GM18526 (cell line): Measurements from ENCODE around the gene RAB10.

Source experiments
- POLR2A ChIP-seq: IDR thresholded peaks from 3 replicates; pipeline ENCODE4 v1.6.1; 2011; ENCODE audit not compliant: insufficient read length; ENCODE audit errors: extremely low read depth

RAB10 gene

GRCh38 chr2:26164231-26164630, 130.3 kb downstream of the RAB10 start:
- TF ChIP-seq POLR2A: no peak

DNA sequence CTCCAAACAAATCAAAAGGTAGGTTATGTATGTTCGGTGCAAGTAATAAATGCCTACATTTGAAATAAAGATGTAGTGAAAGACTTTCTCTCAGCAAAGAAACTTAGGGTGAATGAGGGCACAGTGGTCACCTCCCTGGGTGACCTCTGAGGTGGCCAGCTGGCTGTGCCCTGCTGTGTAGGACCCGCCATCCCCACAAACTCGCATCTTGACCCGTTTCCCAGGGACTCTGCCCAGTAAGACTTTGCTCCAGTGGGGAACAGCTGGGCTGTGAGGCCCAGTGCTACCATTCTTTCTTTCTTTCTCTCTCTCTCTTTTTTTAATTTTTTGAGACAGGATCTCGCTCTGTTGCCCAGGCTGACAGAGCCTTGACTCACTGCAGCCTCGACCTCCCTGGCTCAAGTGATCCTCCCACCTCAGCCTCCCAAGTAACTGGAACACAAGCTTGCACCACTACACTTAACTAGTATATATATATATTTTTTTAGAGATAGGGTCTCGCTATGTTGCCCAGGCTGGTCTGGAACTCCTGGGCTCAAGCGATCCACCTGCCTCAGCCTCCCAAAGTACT, 130.8 kb downstream of the RAB10 start:
- TF ChIP-seq POLR2A: no peak

GRCh38 chr2:26165403-26165802, 131.5 kb downstream of the RAB10 start:
- TF ChIP-seq POLR2A: no peak

- no peak for TF ChIP-seq POLR2A
Measured at GRCh38 chr2:26168785-26169184, 134.9 kb downstream of the RAB10 start.

- no peak for TF ChIP-seq POLR2A
Measured at GRCh38 chr2:26169226-26169625, 135.3 kb downstream of the RAB10 start.

DNA sequence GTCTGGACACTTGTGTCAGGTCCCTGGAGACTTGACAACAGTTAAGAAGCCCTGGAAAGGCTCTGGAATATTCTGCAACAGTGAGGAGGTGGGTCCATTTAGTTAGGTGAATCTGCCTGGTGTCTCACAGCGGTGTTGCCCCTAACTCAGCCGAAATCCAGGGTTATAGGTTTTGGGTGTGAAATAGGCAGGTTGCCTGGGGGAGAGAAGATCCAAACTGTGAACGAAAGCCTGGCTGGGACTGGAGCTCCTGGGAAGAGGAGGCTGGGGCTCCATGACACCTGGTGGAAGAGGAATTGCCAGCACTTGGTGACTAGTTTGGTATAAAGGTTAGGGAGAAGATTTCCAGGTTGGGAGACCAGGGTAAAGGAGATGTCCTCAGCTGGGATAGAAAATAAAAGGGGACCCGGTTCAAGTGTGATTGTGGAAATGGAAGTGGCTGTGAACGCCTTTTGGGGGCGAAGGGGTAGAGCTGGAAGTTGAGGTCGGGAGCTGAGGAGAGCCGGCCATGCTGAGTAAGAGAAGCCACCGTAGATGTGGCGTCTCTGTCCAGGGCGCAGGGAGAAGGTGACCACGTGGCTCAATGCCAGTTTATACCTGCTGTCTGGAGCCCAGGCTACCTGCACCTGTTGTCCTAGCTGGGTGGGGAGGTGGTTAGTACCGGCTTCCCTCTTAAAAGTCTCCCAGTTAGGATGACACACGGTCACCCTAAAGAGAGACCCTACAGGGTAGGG, 136.0 kb downstream of the RAB10 start:
- no peak for TF ChIP-seq POLR2A

GRCh38 chr2:26170795-26171194, 136.9 kb downstream of the RAB10 start:
- TF ChIP-seq POLR2A: no peak

GRCh38 chr2:26172189-26172870, 138.4 kb downstream of the RAB10 start:
- no peak for TF ChIP-seq POLR2A

DNA sequence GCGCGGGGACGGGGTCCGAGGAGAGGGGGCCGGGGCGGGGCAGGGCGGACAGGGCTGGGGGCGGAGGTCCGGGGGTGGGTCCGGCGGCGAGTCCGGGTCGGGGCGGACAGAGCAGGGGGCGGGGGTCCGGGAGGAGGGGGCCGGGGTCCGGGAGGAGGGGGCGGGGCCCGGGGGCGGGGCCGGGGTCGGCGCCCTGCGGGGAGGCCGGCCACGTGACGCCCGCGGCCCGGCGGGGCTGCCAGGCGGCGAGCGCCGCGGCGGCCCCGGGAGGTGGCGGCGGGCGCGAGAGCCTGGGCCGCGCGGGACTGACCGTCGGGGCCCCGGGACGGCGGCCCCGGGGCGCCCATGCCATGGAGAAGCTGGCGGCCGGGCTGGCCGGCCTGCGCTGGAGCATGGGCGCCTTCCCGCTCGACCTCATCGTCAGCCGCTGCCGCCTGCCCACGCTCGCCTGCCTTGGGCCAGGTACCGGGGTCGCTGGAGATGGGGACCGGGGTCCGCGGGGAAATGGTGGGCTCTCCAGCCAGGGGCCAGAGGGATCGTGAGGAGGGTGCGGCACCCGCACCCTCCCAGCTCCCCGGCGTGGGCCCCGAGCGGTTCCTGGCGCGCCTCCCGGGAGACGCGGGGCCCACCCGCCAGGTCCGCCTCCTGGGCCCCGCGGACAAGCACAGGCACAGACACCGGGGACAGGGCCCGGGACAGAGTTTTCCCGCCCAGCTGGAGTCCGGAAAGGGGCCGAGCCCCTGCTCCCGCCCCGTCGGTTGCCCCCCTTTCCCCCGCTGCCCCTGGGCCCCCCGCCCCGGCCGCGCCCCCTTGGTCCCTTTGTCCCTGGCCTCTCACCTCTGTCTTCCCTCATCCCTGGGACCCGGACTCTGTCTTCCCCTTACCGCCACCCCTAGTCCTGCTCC, 139.2 kb downstream of the RAB10 start, which contains the start of gene GAREM2:
GAREM2 (plus strand) TSS at position 218 of the 905 bp plus-strand sequence; CDS start at position 351, 133 bp downstream.
- no peak for TF ChIP-seq POLR2A

DNA sequence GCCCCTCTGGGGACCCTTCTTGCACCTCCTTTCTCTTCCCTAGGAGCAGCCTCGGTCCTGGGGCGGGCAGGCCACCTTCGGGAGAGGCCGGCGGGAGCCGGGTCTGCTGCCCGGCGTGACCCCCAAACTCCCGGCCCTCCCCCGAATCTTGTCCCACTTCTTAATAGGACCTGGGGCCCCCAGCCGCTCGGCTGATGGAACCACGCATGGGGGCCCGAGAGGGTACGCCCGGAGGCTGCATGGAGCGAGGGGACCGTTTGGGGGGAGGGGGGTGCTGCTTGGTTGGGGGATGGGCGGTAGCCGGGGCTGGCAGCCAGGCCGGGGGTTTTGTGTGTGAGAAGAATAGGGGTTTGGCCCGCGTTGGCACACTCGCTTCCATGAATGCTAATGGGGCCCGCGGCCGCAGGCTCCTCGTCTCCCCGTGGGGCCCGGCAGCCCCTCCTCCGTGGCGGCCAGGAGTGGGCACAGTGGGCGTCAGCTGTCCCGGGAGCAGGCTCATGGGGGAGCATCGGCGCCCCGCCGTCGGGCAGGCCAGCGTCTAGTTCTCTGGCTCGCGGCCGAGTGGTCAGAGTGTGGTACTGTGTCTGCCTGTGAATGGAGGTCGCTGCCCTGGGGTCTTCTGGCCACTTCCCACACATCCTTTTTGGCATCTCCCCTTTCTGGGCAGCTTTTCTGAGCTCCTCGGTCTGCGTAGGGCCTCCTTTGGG, 140.0 kb downstream of the RAB10 start:
- TF ChIP-seq POLR2A: no peak

DNA sequence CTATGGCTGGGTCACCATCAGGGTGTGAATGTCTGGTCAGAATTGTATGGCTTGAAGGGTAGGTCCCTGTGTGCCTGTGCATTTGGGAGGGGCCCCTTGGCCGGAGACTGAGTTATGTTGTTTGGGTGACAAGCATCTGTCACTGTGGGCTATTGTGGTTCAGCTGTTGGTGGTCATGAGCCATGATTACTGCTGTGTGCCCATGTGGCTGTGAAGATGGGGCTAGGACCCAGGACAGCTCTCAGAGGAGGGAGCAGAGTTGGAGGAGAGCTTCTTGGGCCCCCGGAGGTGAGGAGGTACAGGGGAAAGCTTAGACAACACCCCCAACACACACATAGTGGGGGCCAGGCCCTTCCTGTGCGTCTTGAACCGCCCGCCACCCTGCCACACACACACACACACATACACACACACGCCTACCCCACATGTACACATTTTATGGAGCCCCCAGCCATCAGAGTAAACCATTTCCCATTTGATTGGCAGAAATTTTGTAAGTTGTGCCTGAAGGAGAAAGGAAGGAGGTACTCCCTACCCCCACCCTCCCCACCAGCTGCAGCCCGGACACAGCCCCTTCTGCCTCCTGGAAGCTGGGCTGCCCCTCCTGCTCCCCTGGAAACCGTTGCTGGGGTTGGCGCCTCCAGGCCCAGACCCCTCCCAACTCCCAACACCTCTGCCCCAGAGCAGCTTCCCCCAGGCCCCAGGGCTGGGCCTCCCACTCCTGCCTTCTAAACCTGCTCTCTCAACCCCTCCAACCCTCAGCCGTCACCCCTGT, 141.0 kb downstream of the RAB10 start:
- no peak for TF ChIP-seq POLR2A

- TF ChIP-seq POLR2A: no peak
Measured at GRCh38 chr2:26175466-26176278, 141.8 kb downstream of the RAB10 start.

DNA sequence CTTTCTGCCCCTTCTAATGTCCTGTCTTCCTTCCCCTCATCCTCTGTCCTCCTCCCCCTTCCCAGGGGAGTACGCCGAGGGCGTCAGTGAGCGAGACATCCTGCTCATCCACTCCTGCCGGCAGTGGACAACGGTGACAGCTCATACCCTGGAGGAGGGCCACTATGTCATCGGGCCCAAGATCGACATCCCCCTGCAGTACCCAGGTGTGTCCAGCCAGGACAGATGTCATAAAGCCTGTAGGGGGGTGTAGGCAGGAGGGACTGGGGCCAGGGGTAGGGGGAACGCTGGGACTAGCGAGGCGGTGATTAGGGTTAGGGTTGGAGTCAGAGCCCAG, 142.4 kb downstream of the RAB10 start:
- no peak for TF ChIP-seq POLR2A
